ENCODE data around the gene HOXA9.

The HOXA9 gene

DNA sequence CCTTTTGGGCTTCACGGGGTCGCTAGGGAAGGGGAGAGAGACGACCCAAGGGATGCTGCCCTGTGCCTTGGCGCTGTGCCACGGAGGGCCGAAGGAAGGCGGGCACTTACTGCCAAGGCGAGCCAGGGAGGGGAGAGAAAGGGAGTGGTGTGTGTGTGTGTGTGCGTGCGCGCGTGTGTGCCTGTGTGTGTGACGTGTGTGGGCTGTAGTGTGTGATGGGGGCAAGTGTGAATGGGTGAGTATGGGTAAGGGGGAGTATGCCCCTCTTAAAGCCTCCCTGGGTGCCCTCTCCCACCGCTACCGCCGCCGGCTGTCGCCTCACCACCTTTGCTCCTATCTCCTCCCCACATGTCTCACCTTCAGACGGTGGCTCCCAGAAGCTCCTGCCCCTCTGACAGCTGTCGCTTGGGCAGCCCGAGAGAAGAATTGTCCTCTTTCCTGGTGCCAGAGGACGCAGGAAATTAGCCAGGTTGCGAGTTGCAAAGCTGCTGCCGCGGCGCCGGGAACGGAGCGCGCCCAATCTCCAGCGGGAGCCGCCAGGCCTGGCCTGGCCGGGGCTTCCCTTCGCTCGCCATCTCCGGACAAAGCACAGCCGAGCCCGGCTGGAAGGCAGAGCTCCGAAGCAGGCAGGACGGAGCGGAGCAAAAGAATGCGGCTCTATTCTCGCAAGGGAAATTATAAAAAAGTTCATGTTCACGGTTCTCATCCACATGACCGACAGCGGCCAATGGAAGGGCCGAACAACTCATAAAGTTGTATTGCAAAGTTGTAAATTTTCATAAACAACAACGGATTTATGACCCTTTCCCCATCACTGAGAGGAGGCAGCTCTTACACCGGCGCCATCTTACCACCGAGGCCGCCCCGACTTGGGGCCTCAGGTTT lies 13.2 kb downstream of the HOXA9 start, which contains the start of gene HOXA3:
TSS of gene HOXA3 (minus strand) at position 653 of the 885 bp plus-strand sequence. CDS start 41,943 bp downstream, outside the sequence.
- DNase-seq: no peak

DNA sequence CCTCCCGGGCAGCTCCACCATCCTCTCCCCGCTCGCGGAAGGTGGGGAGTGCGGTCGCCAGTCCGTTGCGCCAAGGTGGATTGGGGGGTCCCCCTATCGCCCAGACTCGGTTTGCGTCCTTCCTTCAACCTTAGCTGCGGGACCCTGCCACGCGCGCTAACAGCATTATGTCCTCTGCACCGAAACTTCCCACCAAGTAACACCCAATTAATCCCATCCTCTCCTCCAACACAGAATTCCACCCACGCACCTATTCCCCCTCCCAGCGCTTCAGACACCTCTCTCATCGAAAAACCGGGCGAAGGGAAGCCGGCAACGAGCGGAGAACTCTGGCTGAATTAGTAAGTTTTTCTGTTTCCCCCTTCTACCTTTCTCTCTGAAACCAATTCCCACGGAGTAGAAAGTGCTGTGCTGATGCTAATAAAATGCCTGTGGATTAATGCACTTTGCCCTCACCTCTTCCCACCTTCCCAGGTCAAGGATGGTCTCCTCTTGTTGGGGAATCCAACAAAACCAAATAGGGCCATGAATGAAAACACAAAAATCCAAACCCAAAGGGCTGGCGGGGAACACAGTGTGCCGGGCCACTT lies 13.9 kb downstream of the HOXA9 start:
- peak; percentile 42 for DNase-seq

DNA sequence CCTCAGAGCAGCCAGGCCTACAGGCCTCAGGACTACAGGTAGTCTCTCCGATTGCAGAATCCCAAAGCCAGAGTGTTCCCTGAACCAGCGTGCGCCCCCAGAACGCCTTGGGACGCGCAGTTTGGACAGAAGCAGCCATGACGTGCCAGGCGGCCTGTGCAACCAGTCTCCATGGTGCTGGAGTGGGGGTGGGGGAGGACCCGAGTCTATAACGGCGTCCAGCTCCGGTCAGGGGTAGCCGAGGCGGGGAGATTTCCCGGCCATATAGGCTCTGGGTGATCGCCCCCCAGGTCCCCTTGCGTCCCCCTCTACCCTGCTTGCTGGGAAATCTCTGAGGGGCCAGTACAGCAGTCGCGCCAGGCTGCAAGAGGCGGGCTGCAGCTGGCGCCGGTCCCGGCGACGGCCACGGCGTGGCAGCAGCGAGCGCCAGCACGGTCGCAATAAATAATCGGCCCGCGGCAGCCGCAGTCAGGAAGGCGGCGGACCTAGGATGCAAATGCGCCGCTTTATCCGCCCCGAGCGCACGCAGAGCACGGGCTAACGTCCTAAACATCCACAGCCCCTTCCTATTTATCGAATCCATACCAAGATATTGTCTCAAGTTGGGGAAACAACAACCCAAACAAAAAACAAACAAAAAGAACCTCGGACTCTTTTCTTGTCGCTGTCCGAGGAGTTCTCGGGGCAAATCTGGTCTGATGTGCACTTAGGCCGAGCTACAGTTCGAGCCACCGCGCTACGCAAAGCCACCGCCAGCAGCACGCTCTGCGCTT lies 14.6 kb downstream of the HOXA9 start:
- DNase-seq: peak; percentile 85

DNA sequence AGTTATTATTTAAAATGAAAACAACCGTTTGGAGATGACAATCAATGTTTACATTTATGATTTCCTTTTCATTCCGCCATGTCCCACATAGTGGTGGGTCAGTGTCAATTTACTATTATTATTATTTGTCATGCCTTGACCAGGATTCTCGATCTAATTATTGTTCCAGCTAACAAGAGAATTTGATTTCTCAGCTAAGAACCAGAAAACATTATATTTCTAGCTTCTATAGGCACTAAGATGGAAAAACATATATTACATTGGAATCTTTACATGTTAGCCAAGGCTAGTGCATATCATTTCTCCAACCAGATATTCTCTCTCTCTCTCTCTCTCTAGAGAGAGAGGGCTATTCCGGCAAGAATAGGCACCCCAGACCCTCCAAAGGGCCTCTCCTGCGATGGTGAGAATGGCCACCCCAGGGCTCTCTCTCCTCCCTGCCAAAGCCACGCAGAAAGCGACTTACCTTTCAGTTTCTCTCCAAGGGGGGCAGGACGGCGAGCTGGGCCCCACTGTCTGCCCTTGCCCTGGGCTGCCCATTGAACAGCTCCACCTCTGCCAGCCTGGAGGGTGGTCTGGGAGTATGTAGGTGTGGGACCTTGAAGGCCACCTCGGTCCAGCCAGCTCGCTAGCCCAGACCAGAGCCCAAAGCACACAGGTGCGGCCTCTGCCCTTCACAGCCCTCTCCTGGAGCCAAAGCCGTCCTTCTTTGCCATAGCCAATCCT lies 15.3 kb downstream of the HOXA9 start:
- DNase-seq: peak; percentile 52

DNA sequence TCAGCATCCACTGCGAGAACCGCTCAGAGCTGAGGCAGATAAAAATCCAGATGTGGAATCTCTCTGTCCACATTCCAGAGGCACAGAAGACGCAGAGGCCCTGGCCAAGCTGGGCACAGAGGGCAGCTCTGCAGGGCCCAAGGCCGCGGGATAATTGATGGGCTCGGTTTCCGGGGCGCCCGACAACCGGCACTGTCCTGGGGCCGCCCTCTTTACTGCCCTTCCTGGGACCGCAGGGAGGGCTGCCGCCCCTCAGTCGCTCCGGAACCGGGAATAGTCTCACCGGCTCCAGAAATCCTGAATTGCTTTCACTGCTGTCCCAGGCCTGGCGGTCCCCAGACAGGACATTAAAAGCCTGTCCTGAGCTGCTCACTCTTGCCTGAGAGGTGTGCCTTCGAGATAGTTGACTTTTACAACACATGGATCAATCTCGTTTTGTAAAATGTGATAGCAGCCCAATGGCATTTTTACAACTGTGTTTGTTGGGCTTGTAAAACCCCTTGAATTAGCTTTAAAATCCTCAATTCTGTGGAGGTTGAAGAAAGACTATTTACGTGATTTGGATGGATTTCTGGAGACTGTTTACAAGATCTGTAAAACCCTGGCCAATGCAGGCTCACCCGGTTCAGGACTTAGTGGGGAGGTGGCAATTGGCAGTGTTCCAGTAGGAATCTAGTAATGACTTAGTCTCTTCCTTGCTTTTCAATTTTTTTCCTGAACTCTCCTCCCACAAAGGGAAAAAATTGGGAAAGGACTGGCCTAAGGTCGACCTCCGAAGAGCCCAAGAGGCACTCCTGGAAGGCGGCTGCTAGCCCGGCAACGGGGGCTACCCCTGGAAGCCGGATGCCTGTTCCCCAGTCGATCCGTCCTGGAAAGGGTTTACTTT lies 16.3 kb downstream of the HOXA9 start:
- DNase-seq: peak; percentile 15

DNA sequence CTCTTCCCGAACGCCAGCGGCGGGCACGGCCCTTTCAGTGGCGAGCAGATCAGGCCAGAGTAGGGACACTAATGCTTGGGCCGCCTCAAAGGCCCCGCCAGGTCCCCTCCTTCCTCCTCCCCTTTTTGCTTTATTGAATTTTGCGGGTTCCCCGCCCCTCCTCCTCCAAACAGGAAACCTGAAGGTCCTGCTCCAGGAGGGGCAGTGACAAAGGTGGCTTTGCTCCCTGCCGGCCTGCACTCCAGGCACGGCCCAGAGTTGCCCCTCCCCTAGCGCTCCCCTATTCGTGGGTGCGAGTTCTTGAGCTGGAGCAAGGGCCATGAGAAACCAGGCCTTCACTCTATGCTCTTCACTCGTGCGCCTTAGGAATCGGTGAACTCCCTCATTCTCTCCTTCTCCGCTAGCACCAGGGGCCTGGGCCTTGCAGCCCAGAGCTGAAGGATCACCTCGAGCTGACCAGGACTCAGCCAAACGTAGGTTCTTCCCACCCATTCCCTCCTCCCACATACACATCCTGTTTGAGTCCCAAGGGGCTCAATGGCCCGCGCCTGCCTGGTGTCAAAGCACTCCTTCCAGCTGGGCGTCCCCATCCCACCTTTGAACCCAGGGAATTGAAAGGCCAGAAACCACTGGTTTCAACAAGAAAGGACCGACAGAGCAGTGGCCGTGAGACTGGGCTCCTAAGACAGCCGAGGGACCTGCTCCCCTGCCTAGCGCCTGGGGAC lies 17.1 kb downstream of the HOXA9 start:
- no peak for DNase-seq

DNA sequence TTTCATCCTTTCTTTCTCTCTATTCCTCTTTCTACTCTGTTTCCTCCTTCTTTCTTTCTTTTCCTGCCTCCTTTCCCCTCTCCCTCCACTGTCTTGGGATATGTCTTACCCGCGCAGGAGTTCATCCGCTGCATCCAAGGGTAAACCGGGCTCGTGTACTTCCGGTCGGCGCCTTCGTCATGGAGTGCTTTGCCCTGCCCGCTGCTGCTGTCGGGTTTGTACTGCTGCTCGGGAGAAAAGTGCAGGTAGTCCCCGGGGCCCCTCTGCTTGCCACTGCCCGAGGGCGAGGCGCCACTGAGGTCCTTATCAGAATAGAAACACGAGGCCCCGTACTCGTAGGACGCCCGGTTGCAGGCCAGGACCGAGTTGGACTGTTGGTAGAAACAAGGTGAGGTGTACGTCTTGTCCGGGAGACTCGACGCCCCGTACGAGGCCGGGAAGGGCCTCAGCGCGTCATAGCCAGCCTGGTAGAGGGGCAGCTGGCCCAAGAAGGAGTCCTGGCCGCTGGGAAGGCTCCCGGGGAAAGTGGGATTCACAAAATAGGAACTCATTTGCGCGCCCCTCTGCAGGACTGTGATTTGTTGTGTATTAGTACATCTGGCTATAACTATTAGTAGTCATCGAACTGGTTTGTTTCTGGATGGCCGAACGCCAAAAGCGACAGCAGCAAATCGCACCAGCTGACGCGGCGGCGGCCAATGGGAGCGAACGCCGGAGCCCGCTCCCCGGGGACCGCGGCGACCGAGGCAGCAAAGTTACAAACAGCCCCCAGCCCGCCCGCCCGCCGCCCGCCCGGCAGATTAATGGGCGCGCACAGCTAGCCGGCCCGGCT lies 17.9 kb downstream of the HOXA9 start, which contains the start of gene HOXA6:
TSS of gene HOXA6 (minus strand) at position 576 of the 832 bp plus-strand sequence. CDS start at position 551, 25 bp downstream.
- DNase-seq: no peak

DNA sequence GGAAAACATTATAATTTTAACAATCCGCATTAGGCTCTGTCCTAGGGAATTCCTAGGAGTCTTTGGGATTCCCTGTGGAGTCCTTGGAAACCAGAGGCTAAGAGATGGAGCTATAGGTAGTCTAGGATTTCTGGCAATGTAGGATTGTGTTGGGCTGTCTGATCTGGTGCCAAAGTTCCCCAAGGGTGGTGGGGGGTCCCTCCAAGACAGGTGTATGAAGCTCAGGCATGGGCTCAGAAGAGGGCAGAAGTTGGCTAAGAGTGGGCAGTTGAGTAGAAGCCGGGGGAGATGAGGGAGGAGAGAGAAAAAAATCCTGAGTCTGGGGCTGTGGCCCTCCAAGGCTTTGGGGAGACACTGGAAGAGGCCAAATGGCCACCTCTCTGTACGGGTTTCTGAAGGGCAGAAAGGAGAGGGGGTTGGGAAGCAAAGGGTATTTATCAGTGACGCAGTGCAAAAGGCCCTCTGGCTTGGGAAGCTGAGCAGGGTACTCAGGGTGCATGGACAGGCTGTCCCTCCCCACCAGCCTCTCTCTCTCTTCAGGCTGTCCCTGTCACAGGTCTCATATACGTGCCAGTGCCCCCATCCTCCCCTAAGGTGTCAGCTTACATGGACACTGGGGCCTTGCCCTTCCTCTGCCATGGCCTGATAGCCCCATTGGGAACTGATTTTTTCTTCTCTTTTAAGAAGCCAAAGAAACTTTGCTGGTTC lies 18.7 kb downstream of the HOXA9 start:
- no peak for DNase-seq

DNA sequence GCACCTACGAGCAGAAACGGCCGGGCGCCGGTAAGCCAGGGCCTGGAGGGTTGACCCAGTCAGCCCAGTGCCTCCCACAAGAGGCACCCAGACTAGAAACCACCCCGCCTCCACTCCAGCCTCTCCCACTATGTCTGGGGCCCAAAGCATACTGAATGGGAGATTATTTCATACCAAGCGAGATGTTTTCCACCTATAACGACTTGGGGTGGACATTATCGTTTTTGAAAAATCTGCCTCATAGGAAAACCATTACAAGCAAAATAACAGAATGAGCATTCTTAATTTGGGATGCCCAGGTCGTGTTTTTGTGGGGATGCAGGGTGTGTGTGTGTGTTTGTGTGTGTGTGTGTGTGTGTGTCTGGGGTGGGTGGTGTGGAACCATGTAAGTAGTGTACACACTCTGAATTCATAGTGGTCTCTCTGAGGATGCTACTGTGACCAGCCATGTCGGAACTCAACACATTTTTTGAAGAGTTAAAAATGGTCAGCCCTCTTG lies 19.4 kb downstream of the HOXA9 start:
- DNase-seq: no peak

DNA sequence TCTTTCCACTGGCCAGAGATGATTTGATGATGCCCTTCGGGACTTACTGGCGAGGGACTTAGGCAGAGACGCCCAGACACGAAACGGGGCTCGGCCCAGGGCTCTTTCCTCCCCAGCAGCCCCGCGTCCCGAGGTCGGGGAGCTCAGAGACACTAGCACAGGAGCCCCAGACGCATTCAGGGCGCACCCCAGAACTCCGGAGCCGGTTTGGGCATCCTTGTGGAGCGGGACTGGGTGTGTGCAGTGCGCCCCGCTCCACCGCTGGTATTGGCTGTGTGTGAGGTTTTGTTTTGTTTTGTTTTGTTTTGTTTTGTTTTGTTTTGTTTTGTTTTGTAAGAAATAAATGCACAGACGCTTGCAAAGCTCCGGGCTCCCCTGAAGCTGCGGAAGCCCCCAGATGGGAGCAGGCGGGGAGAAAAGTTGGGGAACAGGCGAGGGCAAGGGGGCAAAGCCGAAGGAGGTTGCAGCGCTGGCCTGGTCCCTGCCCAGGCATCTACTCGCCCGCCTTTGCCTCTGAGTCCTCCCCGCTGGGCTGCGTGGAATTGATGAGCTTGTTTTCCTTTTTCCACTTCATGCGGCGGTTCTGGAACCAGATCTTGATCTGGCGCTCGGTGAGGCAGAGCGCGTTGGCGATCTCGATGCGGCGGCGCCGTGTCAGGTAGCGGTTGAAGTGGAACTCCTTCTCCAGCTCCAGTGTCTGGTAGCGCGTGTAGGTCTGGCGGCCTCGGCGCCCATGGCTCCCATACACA lies 20.0 kb downstream of the HOXA9 start:
- no peak for DNase-seq

DNA sequence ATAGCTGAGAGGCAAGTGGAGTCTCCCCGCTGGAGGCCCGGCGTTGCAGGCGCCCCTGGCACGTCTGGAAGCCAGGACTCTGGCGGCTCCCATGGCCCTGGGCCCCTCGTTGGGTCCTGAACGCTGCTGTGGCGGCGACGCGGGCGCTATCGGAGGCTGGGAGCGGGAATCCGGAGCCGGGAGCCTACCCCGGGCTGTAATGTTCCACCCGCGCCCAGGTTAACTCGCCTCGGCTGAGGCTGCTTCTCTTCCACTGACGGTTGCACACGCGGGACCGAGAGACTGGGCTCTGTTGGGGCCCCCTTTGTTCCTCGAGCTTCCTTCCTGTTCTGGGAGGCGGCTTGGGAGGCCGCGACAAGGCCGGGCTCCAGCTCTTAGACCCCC lies 20.6 kb downstream of the HOXA9 start:
- DNase-seq: no peak

DNA sequence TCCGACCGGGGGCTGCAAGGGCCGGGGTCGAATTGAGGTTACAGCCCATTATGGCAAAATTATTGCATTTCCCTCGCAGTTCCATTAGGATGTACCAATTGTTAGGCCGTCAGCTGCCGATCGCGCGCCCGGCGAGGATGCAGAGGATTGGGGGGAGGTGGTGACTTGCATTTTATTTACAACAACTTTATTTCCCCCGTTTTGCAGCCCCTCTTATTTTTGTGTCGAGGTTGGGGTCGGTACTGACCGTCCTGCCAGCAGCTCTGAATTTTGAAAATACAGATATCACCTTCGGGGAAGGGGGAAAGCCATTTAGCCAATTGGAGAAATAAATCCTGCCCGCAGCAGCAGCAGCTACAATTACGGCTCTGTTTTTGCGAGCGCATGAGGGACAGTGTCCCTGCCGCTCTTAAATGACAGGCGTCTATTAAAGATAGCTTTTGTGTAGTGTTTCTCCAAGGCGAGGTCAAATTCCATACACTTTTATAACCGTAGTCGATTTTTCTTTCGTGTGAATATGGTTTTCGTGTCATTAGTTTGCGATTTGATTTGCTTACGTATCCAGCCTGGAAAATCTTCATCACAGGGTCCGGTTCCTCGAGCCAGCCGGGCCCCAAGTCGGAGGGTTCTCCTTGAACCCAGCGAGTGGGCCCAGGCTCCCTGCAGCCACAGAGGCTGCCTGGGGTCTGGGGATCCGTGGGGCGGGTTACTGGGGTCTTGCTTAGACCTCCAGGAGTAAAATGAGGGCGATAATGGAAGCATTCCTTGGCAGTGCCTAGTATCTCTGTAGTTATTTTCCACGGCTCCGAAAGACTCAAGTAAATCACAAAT lies 21.2 kb downstream of the HOXA9 start:
- no peak for DNase-seq

DNA sequence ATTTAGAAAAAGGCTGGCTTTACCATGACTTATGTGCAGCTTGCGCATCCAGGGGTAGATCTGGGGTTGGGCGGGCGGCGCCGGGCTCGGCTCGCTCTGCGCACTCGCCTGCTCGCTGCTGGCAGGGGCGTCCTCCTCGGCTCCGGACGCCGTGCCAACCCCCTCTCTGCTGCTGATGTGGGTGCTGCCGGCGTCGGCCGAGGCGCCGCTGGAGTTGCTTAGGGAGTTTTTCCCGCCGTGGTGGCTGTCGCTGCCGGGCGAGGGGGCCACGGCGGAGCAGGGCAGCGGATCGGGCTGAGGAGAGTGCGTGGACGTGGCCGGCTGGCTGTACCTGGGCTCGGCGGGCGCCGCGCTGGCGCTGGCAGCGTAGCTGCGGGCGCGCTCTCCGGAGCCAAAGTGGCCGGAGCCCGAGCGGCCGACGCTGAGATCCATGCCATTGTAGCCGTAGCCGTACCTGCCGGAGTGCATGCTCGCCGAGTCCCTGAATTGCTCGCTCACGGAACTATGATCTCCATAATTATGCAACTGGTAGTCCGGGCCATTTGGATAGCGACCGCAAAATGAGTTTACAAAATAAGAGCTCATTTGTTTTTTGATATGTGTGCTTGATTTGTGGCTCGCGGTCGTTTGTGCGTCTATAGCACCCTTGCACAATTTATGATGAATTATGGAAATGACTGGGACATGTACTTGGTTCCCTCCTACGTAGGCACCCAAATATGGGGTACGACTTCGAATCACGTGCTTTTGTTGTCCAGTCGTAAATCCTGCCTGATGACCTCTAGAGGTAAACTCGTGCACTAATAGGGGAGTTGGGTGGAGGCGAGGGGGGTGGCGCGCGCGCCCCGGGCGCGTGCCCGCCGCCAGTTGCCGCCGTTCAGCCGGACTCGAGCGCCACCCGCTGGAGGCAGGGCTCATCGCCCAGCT lies 22.1 kb downstream of the HOXA9 start, which contains the start of gene HOXA5:
TSS of gene HOXA5 (minus strand) at position 659 of the 927 bp plus-strand sequence. CDS start at position 585, 74 bp downstream.
- no peak for DNase-seq

DNA sequence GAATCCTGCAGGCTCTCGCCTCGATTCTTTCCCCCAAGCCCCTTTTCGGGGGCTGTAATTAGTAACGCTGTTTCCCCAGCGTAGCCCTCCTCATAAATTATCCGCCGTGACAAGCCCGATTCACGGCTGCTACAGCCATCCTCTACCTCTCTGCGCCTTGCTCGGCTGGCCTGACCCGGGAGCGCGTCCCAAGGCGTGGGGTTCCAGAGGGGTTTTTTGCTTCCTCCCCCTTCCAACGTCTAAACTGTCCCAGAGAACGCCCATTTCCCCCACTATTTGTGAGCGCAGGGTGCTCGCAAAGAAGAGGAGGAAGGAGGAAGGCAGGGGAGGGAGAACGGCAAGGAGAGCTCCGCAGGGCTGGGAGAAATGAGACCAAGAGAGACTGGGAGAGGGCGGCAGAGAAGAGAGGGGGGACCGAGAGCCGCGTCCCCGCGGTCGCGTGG lies 22.7 kb downstream of the HOXA9 start:
- no peak for DNase-seq

DNA sequence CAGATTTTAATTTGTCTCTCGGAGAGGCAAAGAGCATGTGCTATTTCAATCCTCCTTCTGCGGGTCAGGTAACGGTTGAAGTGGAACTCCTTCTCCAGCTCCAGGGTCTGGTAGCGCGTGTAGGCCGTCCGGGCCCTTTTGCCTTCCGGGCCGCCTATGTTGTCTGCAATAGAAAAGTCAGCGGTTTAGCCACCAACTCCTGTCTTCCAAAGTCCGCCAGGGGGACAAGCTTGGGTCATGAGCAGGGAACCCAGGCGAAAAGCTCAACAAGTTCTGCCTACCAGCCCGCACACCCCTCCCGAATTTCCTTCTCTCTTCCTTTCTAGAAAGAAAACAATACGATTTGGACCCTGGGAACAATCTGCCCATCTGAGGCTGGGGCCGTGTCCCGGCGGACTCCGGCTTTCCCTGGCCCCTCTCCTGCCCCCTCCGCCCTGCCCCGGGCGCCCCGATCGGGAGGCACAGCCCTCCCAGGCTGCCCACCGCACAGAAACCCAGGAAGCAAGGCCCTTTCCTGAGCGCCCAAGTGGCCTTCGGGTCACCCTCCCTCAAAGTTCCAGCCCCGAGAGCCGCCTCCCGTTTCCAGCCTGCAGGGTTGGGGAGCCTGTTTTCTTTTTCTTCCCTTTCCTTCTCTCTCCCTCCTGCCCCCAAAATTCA lies 23.3 kb downstream of the HOXA9 start:
- no peak for DNase-seq

Measured in NCI-H345 (cell line).